HCT116 (cell line): Measurements from ENCODE around the gene CCL17. TPM values are rescaled to one million over a fixed set of nuclear protein-coding genes. Genes with fewer than 3 reads are reported as not detected.
A peak's percentile ranks its signal among the peaks of the same experiment; 100 is the strongest.

Source experiments
- ATAC-seq: fragments of 200-7000 bp; cut with Tn5 transposase; 2 replicates; pipeline ENCODE4 v1.9.1; 2020; ENCODE audit warnings: mild to moderate bottlenecking, moderate library complexity
- BruUV-seq: library from RNA; stranded (reverse); fragments of 400-500 nt; replicated peaks from 2 replicates; lab custom pipeline; 2021; lab: Mats Ljungman, UMichigan
- CTCF ChIA-PET: fragments of 300-600 bp; sonication (Branson Sonifier 250); formaldehyde crosslinking; loops from one replicate; lab custom pipeline; 2021; ENCODE audit warnings: antibody characterized with exemption; lab: Charles Lee
- POLR2A ChIA-PET: fragments of 300-600, 350-600 bp; sonication (Branson Sonifier 250); formaldehyde crosslinking; loops from one replicate; lab custom pipeline; 2021; ENCODE audit warnings: antibody characterized with exemption; lab: Charles Lee
- RAD21 ChIA-PET, 2 experiments: fragments of 300-600 bp; sonication (Branson Sonifier 250); formaldehyde crosslinking; loops; one replicate each; lab custom pipeline; 2023; ENCODE audit warnings: low total read pairs in 2 of 2; ENCODE audit not compliant: uncharacterized antibody in 2 of 2, unreplicated experiment in 2 of 2, low non-redundant PET in 1 of 2; lab: Charles Lee
- DNase-seq: peaks from one replicate; pipeline ENCODE4 v3.0.0-alpha.2; 2010; ENCODE audit warnings: low read depth, low spot score
- H2AFZ ChIP-seq: fragments of 200-600 bp; shearing (Covaris generic), sonication (generic); 2 replicates; pipeline ENCODE4 v1.6.1; 2017; ENCODE audit warnings: low read depth, mixed run types, mixed read lengths, antibody characterized with exemption, low read length; ENCODE audit not compliant: poor library complexity, severe bottlenecking
- H3K27ac ChIP-seq: 2 replicates; pipeline ENCODE4 v1.5.1; 2012; ENCODE audit warnings: low read depth, low read length
- H3K27me3 ChIP-seq: fragments of 200-600 bp; sonication (generic); 2 replicates; pipeline ENCODE4 v1.6.1; 2016; ENCODE audit warnings: mixed run types, low read length, mixed read lengths; ENCODE audit not compliant: insufficient read depth
- H3K36me3 ChIP-seq, 2 experiments: fragments of 200-500 bp in 1 of 2; fragments of 200-600 bp in 1 of 2; sonication (Bioruptor generic) in 1 of 2; sonication (generic) in 1 of 2; 2 replicates each; pipeline versions ENCODE4 v1.5.1 to v1.6.1; 2014 to 2016; ENCODE audit warnings: low read length in 2 of 2, inconsistent platforms in 1 of 2, mixed read lengths in 1 of 2, mixed run types in 1 of 2; ENCODE audit not compliant: insufficient read depth in 2 of 2, control insufficient read depth in 1 of 2
- H3K4me1 ChIP-seq, 2 experiments: fragments of 200-600 bp in 1 of 2; sonication (generic) in 1 of 2; 2 replicates each; pipeline versions ENCODE4 v1.5.1 to v1.6.1; 2012 to 2017; ENCODE audit warnings: low read length in 2 of 2, inconsistent platforms in 1 of 2, mild to moderate bottlenecking in 1 of 2, mixed read lengths in 1 of 2, mixed run types in 1 of 2, moderate library complexity in 1 of 2; ENCODE audit not compliant: insufficient read depth in 2 of 2, control insufficient read depth in 1 of 2
- H3K4me2 ChIP-seq: fragments of 200-600 bp; sonication (generic); 2 replicates; pipeline ENCODE4 v1.6.1; 2017; ENCODE audit warnings: mixed run types, low read length, mixed read lengths
- H3K4me3 ChIP-seq, 2 experiments: fragments of 200-600 bp in 1 of 2; sonication (generic) in 1 of 2; replicated peaks in 1 of 2; 2 replicates each; pipeline ENCODE4 v1.5.1; 2011 to 2016; ENCODE audit warnings: low read length in 2 of 2, control low read depth in 1 of 2, low read depth in 1 of 2, mild to moderate bottlenecking in 1 of 2, mixed read lengths in 1 of 2, mixed run types in 1 of 2
- H3K79me2 ChIP-seq: fragments of 200-600 bp; sonication (generic); 2 replicates; pipeline ENCODE4 v1.6.1; 2017; ENCODE audit warnings: mild to moderate bottlenecking, mixed run types, low read length, moderate library complexity, mixed read lengths; ENCODE audit not compliant: insufficient read depth
- H3K9ac ChIP-seq: fragments of 200-600 bp; sonication (generic); 2 replicates; pipeline ENCODE4 v1.6.1; 2016; ENCODE audit warnings: low read length, mixed read lengths
- H3K9me2 ChIP-seq: fragments of 200-600 bp; sonication (generic), shearing (Covaris generic); 2 replicates; pipeline ENCODE4 v1.6.1; 2017; ENCODE audit warnings: mixed run types, mild to moderate bottlenecking, moderate library complexity; ENCODE audit not compliant: insufficient read depth
- H3K9me3 ChIP-seq, 2 experiments: fragments of 200-500 bp in 1 of 2; fragments of 200-600 bp in 1 of 2; sonication (Bioruptor generic) in 1 of 2; sonication (generic) in 1 of 2; 2 replicates each; pipeline ENCODE4 v1.6.1; 2014 to 2017; ENCODE audit warnings: low read length in 2 of 2, mixed read lengths in 2 of 2, inconsistent platforms in 1 of 2, low read depth in 1 of 2, mild to moderate bottlenecking in 1 of 2, mixed run types in 1 of 2, moderate library complexity in 1 of 2; ENCODE audit not compliant: control insufficient read depth in 1 of 2, insufficient read depth in 1 of 2
- H4K20me1 ChIP-seq: fragments of 200-600 bp; sonication (generic), shearing (Covaris generic); 2 replicates; pipeline ENCODE4 v1.6.1; 2017; ENCODE audit warnings: mixed run types, mild to moderate bottlenecking, moderate library complexity; ENCODE audit not compliant: insufficient read depth
- CBX3 ChIP-seq: IDR thresholded peaks from 2 replicates; pipeline ENCODE4 v1.6.1; 2012; ENCODE audit warnings: low read depth
- CEBPB ChIP-seq: IDR thresholded peaks from 2 replicates; pipeline ENCODE4 v1.6.1; 2012; ENCODE audit warnings: low read depth
- CTCF ChIP-seq, 3 experiments: fragments of 200-600 bp in 1 of 3; sonication (generic) in 1 of 3; IDR thresholded peaks in 2 of 3; conservative IDR thresholded peaks in 1 of 3; 2 replicates each; pipeline ENCODE4 v1.5.1; 2012 to 2017; ENCODE audit warnings: low read depth in 2 of 3, low read length in 2 of 3, antibody characterized with exemption in 1 of 3, borderline replicate concordance in 1 of 3, control low read depth in 1 of 3, mild to moderate bottlenecking in 1 of 3, mixed read lengths in 1 of 3, mixed run types in 1 of 3, moderate library complexity in 1 of 3; ENCODE audit not compliant: insufficient read depth in 1 of 3
- EGR1 ChIP-seq: IDR thresholded peaks from 2 replicates; pipeline ENCODE4 v1.6.1; 2012; ENCODE audit warnings: low read depth
- ELF1 ChIP-seq: IDR thresholded peaks from 2 replicates; pipeline ENCODE4 v1.6.1; 2012; ENCODE audit warnings: low read depth, borderline replicate concordance
- EZH2 ChIP-seq: fragments of 200-600 bp; sonication (generic); IDR thresholded peaks from 2 replicates; pipeline ENCODE4 v1.6.1; 2017; ENCODE audit warnings: antibody characterized with exemption, mixed run types
- EZH2phosphoT487 ChIP-seq: fragments of 200-600 bp; IDR thresholded peaks from 2 replicates; pipeline ENCODE4 v1.6.1; 2018; ENCODE audit warnings: antibody characterized with exemption, borderline replicate concordance
- FOSL1 ChIP-seq: IDR thresholded peaks from 2 replicates; pipeline ENCODE4 v1.6.1; 2012; ENCODE audit warnings: low read depth
- JUND ChIP-seq: IDR thresholded peaks from 2 replicates; pipeline ENCODE4 v1.6.1; 2012
- MAX ChIP-seq: IDR thresholded peaks from 2 replicates; pipeline ENCODE4 v1.6.1; 2012
- POLR2AphosphoS5 ChIP-seq: IDR thresholded peaks from 2 replicates; pipeline ENCODE4 v1.6.1; 2011; ENCODE audit warnings: mild to moderate bottlenecking, low read depth, low read length, moderate library complexity
- SP1 ChIP-seq: IDR thresholded peaks from 2 replicates; pipeline ENCODE4 v1.6.1; 2012; ENCODE audit warnings: low read depth
- TCF7L2 ChIP-seq: IDR thresholded peaks from 2 replicates; pipeline ENCODE4 v1.7.0; 2011; ENCODE audit warnings: borderline replicate concordance, inconsistent platforms; ENCODE audit not compliant: insufficient read depth, insufficient read length; ENCODE audit errors: extremely low read depth
- YY1 ChIP-seq: IDR thresholded peaks from 2 replicates; pipeline ENCODE4 v1.6.1; 2011; ENCODE audit warnings: low read length, low read depth, moderate library complexity, mild to moderate bottlenecking; ENCODE audit not compliant: insufficient replicate concordance; ENCODE audit errors: extremely low read depth
- ZBTB33 ChIP-seq: IDR thresholded peaks from 2 replicates; pipeline ENCODE4 v1.6.1; 2011; ENCODE audit warnings: mild to moderate bottlenecking, low read length, moderate library complexity; ENCODE audit not compliant: insufficient replicate concordance; ENCODE audit errors: extremely low read depth
- ZFX ChIP-seq: fragments of 450-650 bp; IDR thresholded peaks from 2 replicates; pipeline ENCODE4 v1.6.1; 2017
- ZNF274 ChIP-seq: fragments of 200-500 bp; sonication (Bioruptor generic); IDR thresholded peaks from 2 replicates; pipeline ENCODE4 v1.6.1; 2014; ENCODE audit warnings: mild to moderate bottlenecking, low read depth, low read length, inconsistent platforms
- intact Hi-C: fragments of 100-400 bp; cut with micrococcal nuclease; formaldehyde crosslinking; loops from 2 replicates; pipeline ENCODE4 v1.10.0; 2022
- total RNA-seq: library from RNA; stranded (reverse); gene quantifications from one replicate; pipeline ENCODE4 v1.2.1, GENCODE V29; 2021; ENCODE audit not compliant: unreplicated experiment
- TF ChIP-seq, protein P1 (sequence below): IDR thresholded peaks from 2 replicates; pipeline ENCODE4 v1.6.1; 2012; ENCODE audit warnings: low read depth

Gene CCL17
- total RNA-seq, 1 experiment from 2014 or later, result not detected

GRCh38 chr16:57447186-57447962, 42.8 kb downstream of the CCL17 start, which contains the start of the genes CIAPIN1 and COQ9:
TSS of gene CIAPIN1 (minus strand) at chr16:57447385. CDS start at chr16:57440928, 6,457 bp downstream.
TSS of gene COQ9 (plus strand) at chr16:57447479. CDS start at chr16:57447506, 27 bp downstream.
- RAD21 ChIA-PET, result interaction anchor here in 1 of 2 experiments (0.6 kb wide), 1 partner anchor 81 kb away, joined by 3 read pairs; no protein-coding TSS in a partner anchor
- BruUV-seq, result no TSS peak
- H4K20me1 ChIP-seq, result no peaks in the 10 kb centered on the region
- intact Hi-C loops, result no loop called here
- no peaks in the 10 kb centered on the region for H3K9me2 ChIP-seq
- peak within 1 kb of the TSS; percentile 91 for H3K4me2 ChIP-seq
- peaks cover 10 to 12% of the 10 kb centered on the region in 2 experiments; a peak in 3 of 4 replicates for H3K36me3 ChIP-seq
- H3K79me2 ChIP-seq, result peaks cover 71% of the 10 kb centered on the region
- POLR2A ChIA-PET, result interaction anchor here (0.6 to 2.0 kb wide), 8 partner anchors 11 to 72 kb away, joined by 3 to 10 read pairs (median 4); partner anchors contain the start of gene POLR2C
- peak within 1 kb of the TSS; percentile 57 to 96 for H3K4me3 ChIP-seq
- H3K27me3 ChIP-seq, result no peaks in the 10 kb centered on the region
- ATAC-seq (peak; percentile 98), DNase-seq (peak; percentile 79)
- peaks cover 10 to 19% of the 10 kb centered on the region in 2 experiments for H3K4me1 ChIP-seq
- CTCF ChIA-PET, result interaction anchor here (1.0 to 1.9 kb wide), 4 partner anchors 15 to 147 kb away, joined by 4 to 13 read pairs (median 5); partner anchors contain the start of gene POLR2C
- no peaks in the 10 kb centered on the region for H3K9me3 ChIP-seq
- peak within 1 kb of the TSS; percentile 82 for H3K27ac ChIP-seq
- H3K9ac ChIP-seq, result peak within 1 kb of the TSS; percentile 98
- no peak within 1 kb of the TSS for H2AFZ ChIP-seq
- TF ChIP-seq JUND (no peak; the same call in 1 of the 2 replicates), YY1 (peak; percentile 98), CTCF (IDR thresholded peaks at IDR 0.05 in 2 of 3, conservative IDR thresholded peaks at IDR 0.05 in 1 of 3; ENCODE audit: borderline replicate concordance in 1 of 3, insufficient read depth in 1 of 3, low read depth in 2 of 3, low read length in 2 of 3) (no peak), CEBPB (no peak), POLR2AphosphoS5 (peak; percentile 95), CBX3 (peak; percentile 62; the same call in 1 of the 2 replicates), TCF7L2 (no peak), ELF1 (peak; percentile 89), FOSL1 (no peak), EZH2phosphoT487 (no peak), MAX (peak; percentile 90), SP1 (peak; percentile 50), ZNF274 (no peak), EGR1 (peak; percentile 72), ZFX (peak; percentile 71), EZH2 (no peak), ZBTB33 (peak; percentile 98)
- TF ChIP-seq, protein P1, sequence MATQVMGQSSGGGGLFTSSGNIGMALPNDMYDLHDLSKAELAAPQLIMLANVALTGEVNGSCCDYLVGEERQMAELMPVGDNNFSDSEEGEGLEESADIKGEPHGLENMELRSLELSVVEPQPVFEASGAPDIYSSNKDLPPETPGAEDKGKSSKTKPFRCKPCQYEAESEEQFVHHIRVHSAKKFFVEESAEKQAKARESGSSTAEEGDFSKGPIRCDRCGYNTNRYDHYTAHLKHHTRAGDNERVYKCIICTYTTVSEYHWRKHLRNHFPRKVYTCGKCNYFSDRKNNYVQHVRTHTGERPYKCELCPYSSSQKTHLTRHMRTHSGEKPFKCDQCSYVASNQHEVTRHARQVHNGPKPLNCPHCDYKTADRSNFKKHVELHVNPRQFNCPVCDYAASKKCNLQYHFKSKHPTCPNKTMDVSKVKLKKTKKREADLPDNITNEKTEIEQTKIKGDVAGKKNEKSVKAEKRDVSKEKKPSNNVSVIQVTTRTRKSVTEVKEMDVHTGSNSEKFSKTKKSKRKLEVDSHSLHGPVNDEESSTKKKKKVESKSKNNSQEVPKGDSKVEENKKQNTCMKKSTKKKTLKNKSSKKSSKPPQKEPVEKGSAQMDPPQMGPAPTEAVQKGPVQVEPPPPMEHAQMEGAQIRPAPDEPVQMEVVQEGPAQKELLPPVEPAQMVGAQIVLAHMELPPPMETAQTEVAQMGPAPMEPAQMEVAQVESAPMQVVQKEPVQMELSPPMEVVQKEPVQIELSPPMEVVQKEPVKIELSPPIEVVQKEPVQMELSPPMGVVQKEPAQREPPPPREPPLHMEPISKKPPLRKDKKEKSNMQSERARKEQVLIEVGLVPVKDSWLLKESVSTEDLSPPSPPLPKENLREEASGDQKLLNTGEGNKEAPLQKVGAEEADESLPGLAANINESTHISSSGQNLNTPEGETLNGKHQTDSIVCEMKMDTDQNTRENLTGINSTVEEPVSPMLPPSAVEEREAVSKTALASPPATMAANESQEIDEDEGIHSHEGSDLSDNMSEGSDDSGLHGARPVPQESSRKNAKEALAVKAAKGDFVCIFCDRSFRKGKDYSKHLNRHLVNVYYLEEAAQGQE, result no peak
